Dedifferentiated amniotic fluid mesenchymal stem cell (primary cell): Measurements from ENCODE around the gene SSC4D.

Experiments
- DNase-seq: peaks from one replicate; pipeline ENCODE4 v3.0.0-alpha.2; 2016; ENCODE audit errors: extremely low spot score

The SSC4D gene

GRCh38 chr7:76354516-76354915 is 55.0 kb downstream of the SSC4D start:
- no peak for DNase-seq

DNA sequence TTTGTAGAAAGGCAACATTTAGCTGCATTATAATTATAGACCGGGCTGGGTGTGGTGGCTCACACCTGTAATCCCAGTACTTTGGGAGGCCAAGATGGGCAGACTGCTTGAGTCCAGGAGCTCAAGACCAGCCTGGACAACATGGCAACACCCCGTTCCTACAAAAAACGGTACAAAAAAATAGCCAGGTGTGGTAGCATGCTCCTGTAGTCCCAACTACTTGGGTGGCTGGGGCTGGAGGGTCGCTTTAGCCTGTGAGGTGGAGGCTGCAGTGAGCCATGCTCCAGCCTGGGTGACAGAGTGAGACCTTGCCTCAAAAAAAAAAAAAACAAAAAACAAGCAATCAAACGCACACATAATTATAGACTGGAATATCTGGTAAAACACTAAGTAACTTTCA is 55.8 kb downstream of the SSC4D start:
- no peak for DNase-seq

DNA sequence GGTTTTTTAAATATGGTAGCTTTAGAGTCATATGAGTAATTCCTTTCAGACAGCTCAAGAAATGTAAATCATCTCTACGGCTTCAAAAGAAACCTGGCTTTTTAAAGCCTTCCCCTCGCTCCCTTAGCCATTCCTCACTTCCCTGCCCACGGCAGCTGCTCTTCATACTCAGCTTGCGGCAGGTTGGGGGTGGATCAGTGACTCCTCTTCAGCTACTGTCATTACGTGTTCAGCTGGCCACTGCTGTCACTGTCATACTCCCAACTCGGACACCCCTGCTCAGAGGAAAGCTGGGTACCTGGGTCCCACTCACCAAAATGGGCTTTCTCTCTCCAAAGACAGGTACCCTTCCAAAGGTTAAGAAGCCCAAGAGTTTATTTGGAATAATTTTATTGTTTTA is 57.3 kb downstream of the SSC4D start:
- no peak for DNase-seq

- DNase-seq: no peak
These were observed 58.1 kb downstream of the SSC4D start for GRCh38 chr7:76351372-76351771.

GRCh38 chr7:76349313-76349885 is 60.1 kb downstream of the SSC4D start:
- DNase-seq: no peak

GRCh38 chr7:76347710-76348109 is 61.8 kb downstream of the SSC4D start:
- DNase-seq: no peak

DNA sequence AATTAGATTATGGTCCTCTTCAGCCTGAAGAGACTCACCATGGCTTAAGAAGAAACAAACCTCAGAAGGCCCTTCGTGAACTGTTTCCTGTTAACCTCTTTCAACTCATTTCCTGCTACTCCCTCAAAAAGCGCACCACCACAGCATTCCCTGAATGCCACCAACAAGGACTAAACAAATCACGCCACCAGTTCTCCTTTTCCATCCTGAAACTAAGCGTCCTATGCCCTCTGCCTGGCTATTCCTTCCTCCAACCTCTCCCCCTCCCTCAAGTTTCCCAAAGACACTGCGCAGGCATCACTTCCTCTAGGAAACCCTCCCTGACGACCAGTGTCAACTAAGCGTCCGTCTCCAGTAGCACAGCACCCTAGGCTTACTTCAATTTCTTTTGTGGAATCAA is 62.7 kb downstream of the SSC4D start:
- no peak for DNase-seq

- DNase-seq: no peak
These were observed 63.4 kb downstream of the SSC4D start for GRCh38 chr7:76346097-76346496.

DNA sequence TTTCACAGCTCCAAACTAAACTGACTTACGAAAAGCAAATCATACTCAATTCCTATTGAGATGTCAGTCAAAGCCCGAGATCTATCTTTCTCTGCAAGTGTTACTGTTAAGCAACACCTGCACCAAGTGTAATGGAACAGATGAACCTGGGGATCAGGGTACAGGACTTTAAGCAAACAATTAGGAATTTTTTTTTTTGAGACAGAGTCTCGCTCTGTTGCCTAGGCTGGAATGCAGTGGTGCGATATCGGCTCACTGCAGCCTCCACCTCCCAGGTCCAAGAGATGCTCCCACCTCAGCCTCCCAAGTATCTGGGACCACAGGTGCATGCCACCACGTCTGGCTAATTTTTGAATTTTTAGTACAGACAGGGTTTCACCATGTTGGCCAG is 65.6 kb downstream of the SSC4D start:
- no peak for DNase-seq

DNA sequence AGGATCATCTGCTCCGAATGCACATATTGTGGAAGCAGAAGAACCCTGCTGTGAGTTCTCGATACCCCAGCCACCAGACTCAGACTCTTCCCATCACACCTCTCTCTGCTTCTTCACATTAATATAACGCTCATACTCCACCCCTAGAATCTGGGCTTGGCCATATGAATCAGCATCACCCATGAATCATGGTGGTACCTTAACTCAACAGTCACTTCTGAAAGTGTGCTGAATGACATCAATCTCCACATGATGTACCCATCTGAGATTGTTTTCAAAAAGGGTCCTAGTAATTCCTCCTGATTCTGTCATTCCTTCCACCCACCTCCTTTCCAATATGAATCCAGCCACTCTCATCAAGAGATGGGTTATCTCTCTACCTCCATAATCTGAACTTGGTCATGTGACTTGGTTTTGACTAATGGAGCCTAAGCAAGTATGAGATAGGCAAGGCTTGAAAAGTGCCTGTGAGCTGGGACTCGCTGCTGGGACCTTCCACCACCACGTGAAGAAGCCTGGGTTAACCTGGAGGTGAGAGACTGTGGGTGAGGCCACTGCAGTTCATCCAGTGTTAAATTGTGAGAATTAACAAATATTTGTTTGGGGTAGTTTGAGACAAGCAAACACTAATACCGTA is 66.1 kb downstream of the SSC4D start:
- no peak for DNase-seq

GRCh38 chr7:76342222-76342621 is 67.3 kb downstream of the SSC4D start:
- no peak for DNase-seq

GRCh38 chr7:76340617-76341131 is 68.8 kb downstream of the SSC4D start:
- DNase-seq: peak; percentile 86
